ENCODE data around the gene PARVA. TPM values are rescaled to one million over a fixed set of nuclear protein-coding genes. Genes with fewer than 3 reads are reported as not detected.

Gene PARVA
- total RNA-seq, 1 experiment from 2014 or later: 29.1 TPM

- intact Hi-C loops (cut with micrococcal nuclease; ENCODE audit: unreplicated experiment): no loop called here
- no TSS peak for BruUV-seq (replicated peaks)
- Histone ChIP-seq H3K4me1 (ENCODE audit: control insufficient read depth, insufficient read depth, low read length) (no peaks in the 10 kb centered on the region), H3K9me3 (ENCODE audit: control insufficient read depth, insufficient read depth, low read depth, low read length) (no peaks in the 10 kb centered on the region), H3K4me3 (ENCODE audit: low read depth in 2 of 2, low read length in 2 of 2) (no peak overlapping the region), H3K36me3 (ENCODE audit: control insufficient read depth, insufficient read depth, low read length) (no peaks in the 10 kb centered on the region), H3K27me3 (ENCODE audit: control insufficient read depth, insufficient read depth, low read length) (no peaks in the 10 kb centered on the region), H3K27ac (ENCODE audit: low read length) (no peak overlapping the region)
- DNase-seq (ENCODE audit: low read depth, low spot score): no peak
- in situ Hi-C loops (cut with HindIII; ENCODE audit: low pct_unique_long_range_greater_than_20kb, low sequenced_read_pairs): no loop called here
- no peak for TF ChIP-seq SIN3A (IDR thresholded peaks at IDR 0.05; ENCODE audit: borderline replicate concordance, insufficient read depth, low read depth, low read length)
- ChIA-PET POLR2A (no interaction called here), CTCF (no interaction called here)
- ATAC-seq: no peak
Measured at GRCh38 chr11:12494699-12495098, 117.3 kb downstream of the PARVA start.

- intact Hi-C loops (cut with micrococcal nuclease; ENCODE audit: unreplicated experiment): no loop called here
- no peak for DNase-seq (ENCODE audit: low read depth, low spot score)
- Histone ChIP-seq H3K27ac (ENCODE audit: low read length) (no peak overlapping the region), H3K9me3 (ENCODE audit: control insufficient read depth, insufficient read depth, low read depth, low read length) (no peaks in the 10 kb centered on the region), H3K36me3 (ENCODE audit: control insufficient read depth, insufficient read depth, low read length) (no peaks in the 10 kb centered on the region), H3K27me3 (ENCODE audit: control insufficient read depth, insufficient read depth, low read length) (no peaks in the 10 kb centered on the region), H3K4me1 (ENCODE audit: control insufficient read depth, insufficient read depth, low read length) (no peaks in the 10 kb centered on the region), H3K4me3 (ENCODE audit: low read depth in 2 of 2, low read length in 2 of 2) (no peak overlapping the region)
- in situ Hi-C loops (cut with HindIII; ENCODE audit: low pct_unique_long_range_greater_than_20kb, low sequenced_read_pairs): no loop called here
- ATAC-seq: peak; percentile 69; the same call in 1 of the 2 replicates
- no TSS peak for BruUV-seq (replicated peaks)
- TF ChIP-seq POLR2AphosphoS5 (IDR thresholded peaks at IDR 0.05; ENCODE audit: low read depth, low read length): no peak
- TF ChIP-seq CTCF (IDR thresholded peaks at IDR 0.05): peak; percentile 32
- CTCF ChIA-PET: interaction anchor here (0.5 kb wide), 1 partner anchor 30 kb away, joined by 3 read pairs; no protein-coding TSS in a partner anchor
- POLR2A ChIA-PET: no interaction called here
Measured at GRCh38 chr11:12496181-12497025, 119.0 kb downstream of the PARVA start.

- H3K4me1 ChIP-seq (ENCODE audit: control insufficient read depth, insufficient read depth, low read length): no peaks in the 10 kb centered on the region
- TF ChIP-seq TCF7L2 (IDR thresholded peaks at IDR 0.05; ENCODE audit: low read depth, low read length) (no peak), POLR2AphosphoS5 (IDR thresholded peaks at IDR 0.05; ENCODE audit: low read depth, low read length) (no peak), CTCF (IDR thresholded peaks at IDR 0.05) (no peak), SIN3A (IDR thresholded peaks at IDR 0.05; ENCODE audit: borderline replicate concordance, insufficient read depth, low read depth, low read length) (no peak), REST (IDR thresholded peaks at IDR 0.05; ENCODE audit: insufficient read depth in 1 of 2, low read depth in 2 of 2, low read length in 1 of 2) (no peak)
- POLR2A ChIA-PET: no interaction called here
- BruUV-seq (replicated peaks): no TSS peak
- no peaks in the 10 kb centered on the region for H3K36me3 ChIP-seq (ENCODE audit: control insufficient read depth, insufficient read depth, low read length)
- no peak overlapping the region for H3K4me3 ChIP-seq (ENCODE audit: low read depth in 2 of 2, low read length in 2 of 2)
- no peak for DNase-seq (ENCODE audit: low read depth, low spot score)
- H3K27me3 ChIP-seq (ENCODE audit: control insufficient read depth, insufficient read depth, low read length): no peaks in the 10 kb centered on the region
- H3K27ac ChIP-seq (ENCODE audit: low read length): no peak overlapping the region
- intact Hi-C loops (cut with micrococcal nuclease; ENCODE audit: unreplicated experiment): no loop called here
- CTCF ChIA-PET: no interaction called here
- in situ Hi-C loops (cut with HindIII; ENCODE audit: low pct_unique_long_range_greater_than_20kb, low sequenced_read_pairs): no loop called here
- H3K9me3 ChIP-seq (ENCODE audit: control insufficient read depth, insufficient read depth, low read depth, low read length): no peaks in the 10 kb centered on the region
- ATAC-seq: no peak
Measured at GRCh38 chr11:12497431-12497830, 120.1 kb downstream of the PARVA start.

Measured in Panc1 (cell line).